OCI-LY3 (cell line): ENCODE measurements around the gene PORCN.

Source experiments
- EZH2phosphoT487 ChIP-seq: fragments of 200-600 bp; shearing (Covaris generic); IDR thresholded peaks from 2 replicates; pipeline ENCODE4 v1.6.1; 2018; ENCODE audit warnings: antibody characterized with exemption, mixed run types, low read depth
- TF ChIP-seq, protein P1 (sequence below): fragments of 200-600, 300-600 bp; sonication (generic); IDR thresholded peaks from 2 replicates; pipeline ENCODE4 v1.5.1; 2014; ENCODE audit warnings: antibody characterized with exemption, low read length, low read depth

DNA sequence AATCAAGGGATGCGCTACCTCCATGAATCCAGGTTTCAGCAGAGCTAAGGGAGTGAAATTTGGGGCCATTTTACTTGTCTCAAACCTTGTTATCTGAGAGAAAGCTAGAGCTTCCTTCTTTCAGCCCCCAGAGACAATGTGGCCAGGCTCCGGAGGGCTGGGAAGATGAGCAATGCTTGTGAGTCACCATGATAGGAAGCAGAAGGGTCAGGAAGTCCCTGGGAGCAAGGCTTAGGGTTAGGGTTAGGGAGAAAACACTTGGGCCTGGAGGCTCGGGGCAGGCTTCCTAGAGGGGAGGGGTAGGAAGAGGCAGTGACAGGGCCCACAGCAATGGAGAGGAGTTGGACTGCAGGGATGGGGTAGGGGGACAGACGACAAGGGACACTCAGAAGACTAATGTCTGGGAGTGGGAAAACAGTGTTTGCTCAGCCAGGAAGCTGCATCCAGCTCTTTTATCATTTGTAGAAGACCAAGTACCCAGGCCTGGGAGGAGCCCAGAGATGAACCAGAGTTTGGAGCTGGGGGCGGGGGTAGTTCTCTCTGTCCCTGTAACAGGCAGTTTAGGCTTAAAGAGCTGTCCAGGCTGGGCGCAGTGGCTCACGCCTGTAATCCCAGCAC lies 16.4 kb upstream of the PORCN start:
- TF ChIP-seq, protein P1, sequence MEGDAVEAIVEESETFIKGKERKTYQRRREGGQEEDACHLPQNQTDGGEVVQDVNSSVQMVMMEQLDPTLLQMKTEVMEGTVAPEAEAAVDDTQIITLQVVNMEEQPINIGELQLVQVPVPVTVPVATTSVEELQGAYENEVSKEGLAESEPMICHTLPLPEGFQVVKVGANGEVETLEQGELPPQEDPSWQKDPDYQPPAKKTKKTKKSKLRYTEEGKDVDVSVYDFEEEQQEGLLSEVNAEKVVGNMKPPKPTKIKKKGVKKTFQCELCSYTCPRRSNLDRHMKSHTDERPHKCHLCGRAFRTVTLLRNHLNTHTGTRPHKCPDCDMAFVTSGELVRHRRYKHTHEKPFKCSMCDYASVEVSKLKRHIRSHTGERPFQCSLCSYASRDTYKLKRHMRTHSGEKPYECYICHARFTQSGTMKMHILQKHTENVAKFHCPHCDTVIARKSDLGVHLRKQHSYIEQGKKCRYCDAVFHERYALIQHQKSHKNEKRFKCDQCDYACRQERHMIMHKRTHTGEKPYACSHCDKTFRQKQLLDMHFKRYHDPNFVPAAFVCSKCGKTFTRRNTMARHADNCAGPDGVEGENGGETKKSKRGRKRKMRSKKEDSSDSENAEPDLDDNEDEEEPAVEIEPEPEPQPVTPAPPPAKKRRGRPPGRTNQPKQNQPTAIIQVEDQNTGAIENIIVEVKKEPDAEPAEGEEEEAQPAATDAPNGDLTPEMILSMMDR, result no peak
- TF ChIP-seq EZH2phosphoT487, result no peak
